Measurements from ENCODE around the gene LAMC3. TPM values are rescaled to one million over a fixed set of nuclear protein-coding genes. Genes with fewer than 3 reads are reported as not detected.

LAMC3 gene
- total and polyA plus RNA-seq, 7 donors: 0.17 to 0.96 (median 0.22) TPM; not detected in 1

GRCh38 chr9:130981002-130981755 lies 27.8 kb upstream of the LAMC3 start:
- no peak for ATAC-seq
- TF ChIP-seq, protein P1, sequence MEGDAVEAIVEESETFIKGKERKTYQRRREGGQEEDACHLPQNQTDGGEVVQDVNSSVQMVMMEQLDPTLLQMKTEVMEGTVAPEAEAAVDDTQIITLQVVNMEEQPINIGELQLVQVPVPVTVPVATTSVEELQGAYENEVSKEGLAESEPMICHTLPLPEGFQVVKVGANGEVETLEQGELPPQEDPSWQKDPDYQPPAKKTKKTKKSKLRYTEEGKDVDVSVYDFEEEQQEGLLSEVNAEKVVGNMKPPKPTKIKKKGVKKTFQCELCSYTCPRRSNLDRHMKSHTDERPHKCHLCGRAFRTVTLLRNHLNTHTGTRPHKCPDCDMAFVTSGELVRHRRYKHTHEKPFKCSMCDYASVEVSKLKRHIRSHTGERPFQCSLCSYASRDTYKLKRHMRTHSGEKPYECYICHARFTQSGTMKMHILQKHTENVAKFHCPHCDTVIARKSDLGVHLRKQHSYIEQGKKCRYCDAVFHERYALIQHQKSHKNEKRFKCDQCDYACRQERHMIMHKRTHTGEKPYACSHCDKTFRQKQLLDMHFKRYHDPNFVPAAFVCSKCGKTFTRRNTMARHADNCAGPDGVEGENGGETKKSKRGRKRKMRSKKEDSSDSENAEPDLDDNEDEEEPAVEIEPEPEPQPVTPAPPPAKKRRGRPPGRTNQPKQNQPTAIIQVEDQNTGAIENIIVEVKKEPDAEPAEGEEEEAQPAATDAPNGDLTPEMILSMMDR (IDR thresholded peaks at IDR 0.05): no peak

DNA sequence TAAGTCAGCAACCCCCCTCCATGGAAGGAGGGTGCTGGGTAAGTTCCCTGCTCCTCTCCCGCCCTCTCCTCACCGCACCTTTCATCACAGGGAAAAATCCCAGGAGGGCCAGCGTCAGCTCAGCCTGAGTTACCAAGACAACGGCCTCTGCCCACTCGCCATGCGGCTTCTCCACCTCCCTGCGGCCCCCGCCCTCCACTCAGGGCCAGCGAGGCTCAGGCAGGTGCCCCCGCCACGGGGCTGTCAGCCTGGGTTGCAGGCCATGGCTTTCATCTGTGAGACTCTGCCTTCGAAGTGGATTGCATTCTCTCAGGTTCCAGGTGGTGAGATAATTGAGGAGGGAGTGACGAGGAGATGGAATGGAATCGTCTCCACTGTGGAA lies 27.2 kb upstream of the LAMC3 start:
- ATAC-seq (no peak), DNase-seq (no peak)
- no peaks in the 10 kb centered on the region for H3K36me3 ChIP-seq (ENCODE audit: insufficient read depth in 1 of 2, low read depth in 1 of 2)
- no peak overlapping the region for H3K4me3 ChIP-seq
- H3K9me3 ChIP-seq: no peaks in the 10 kb centered on the region
- no peaks in the 10 kb centered on the region for H3K4me1 ChIP-seq
- H3K27me3 ChIP-seq (ENCODE audit: insufficient read depth in 3 of 3, low read length in 2 of 3): peaks cover 0 to 46% (median 0%) of the 10 kb centered on the region in 3 donors
- 43 to 46% (median 45%) methylated on average over 14 of the region's 14 CpGs for WGBS, 3 donors
- TF ChIP-seq, protein P1 (IDR thresholded peaks at IDR 0.05): no peak
- no peak overlapping the region for H3K27ac ChIP-seq
- intact Hi-C loops (cut with DNase I): no loop called here

More at GRCh38 chr9:130981002-130981755, 27.8 kb upstream of the LAMC3 start:
- Histone ChIP-seq H3K36me3 (ENCODE audit: insufficient read depth in 1 of 2, low read depth in 1 of 2) (no peaks in the 10 kb centered on the region), H3K27me3 (ENCODE audit: insufficient read depth in 3 of 3, low read length in 2 of 3) (peaks cover 0 to 41% (median 0%) of the 10 kb centered on the region in 3 donors), H3K27ac (no peak overlapping the region), H3K9me3 (no peaks in the 10 kb centered on the region), H3K4me1 (no peaks in the 10 kb centered on the region), H3K4me3 (no peak overlapping the region)
- WGBS, 3 donors: 68 to 82% (median 73%) methylated on average over 10 of the region's 10 CpGs
- intact Hi-C loops (cut with DNase I): no loop called here
- DNase-seq: no peak

DNA sequence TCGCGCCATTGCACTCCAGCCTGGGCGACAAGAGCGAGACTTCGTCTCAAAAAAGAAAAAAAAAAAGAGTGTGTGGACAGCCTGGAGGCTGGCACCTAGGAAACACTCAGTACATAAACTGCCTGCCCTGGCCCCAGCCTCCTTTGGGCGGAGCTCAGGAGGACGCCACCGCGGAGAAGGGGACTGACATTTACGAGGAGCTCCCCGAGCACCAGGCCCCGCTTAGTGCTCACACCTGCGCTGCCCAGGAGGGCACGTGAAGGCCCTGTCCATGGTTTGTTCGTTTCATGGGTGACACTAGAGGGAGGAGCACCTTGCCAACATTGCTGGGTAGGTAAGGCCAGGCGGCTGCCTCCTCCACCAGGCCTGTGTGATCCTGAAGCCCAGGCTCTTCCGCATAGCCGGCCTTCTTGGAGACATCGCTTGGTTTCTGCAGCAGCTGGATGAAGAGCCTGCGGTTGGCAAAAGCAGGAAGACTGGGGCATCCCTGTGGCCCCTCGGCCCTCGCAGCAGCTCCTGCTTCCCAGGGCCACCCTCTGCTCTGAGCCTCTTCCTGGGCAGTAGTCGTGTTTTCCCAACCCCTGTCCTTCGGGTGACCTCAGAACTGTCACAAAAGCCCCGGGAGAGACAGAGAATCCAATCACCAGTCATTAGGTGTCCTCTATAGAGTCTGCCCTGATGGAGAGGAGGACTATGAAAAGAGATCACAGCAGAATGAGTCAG lies 26.2 kb upstream of the LAMC3 start:
- intact Hi-C loops (cut with DNase I): no loop called here
- Histone ChIP-seq H3K27ac (no peak overlapping the region), H3K9me3 (no peaks in the 10 kb centered on the region), H3K36me3 (ENCODE audit: insufficient read depth in 1 of 2, low read depth in 1 of 2) (no peaks in the 10 kb centered on the region), H3K4me1 (no peaks in the 10 kb centered on the region), H3K27me3 (ENCODE audit: insufficient read depth in 3 of 3, low read length in 2 of 3) (peaks cover 0 to 53% (median 4%) of the 10 kb centered on the region in 3 donors), H3K4me3 (no peak overlapping the region)
- DNase-seq: no peak
- WGBS, 3 donors: 77 to 84% (median 80%) methylated on average over 25 of the region's 25 CpGs
- TF ChIP-seq, protein P1 (IDR thresholded peaks at IDR 0.05): no peak
- ATAC-seq: no peak

DNA sequence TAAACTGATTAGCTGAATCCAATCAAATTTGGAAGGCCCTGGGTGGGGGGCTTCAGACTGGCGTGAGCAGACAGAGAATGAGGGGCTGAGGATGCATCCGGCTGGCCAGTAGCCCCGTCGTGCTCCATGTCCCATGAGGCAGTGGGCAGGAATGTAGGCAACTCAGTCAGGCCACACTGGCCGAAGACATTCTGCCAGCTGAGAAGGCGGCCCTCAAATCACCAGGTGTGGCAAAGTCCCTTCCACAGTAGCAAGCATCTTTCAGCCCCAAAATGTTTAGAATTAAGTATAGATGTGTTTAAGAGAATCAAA lies 25.7 kb upstream of the LAMC3 start:
- DNase-seq: no peak
- 80 to 83% (median 83%) methylated on average over 5 to 6 of the region's 6 CpGs for WGBS, 3 donors
- Histone ChIP-seq H3K36me3 (ENCODE audit: insufficient read depth in 1 of 2, low read depth in 1 of 2) (no peaks in the 10 kb centered on the region), H3K4me1 (no peaks in the 10 kb centered on the region), H3K27ac (no peak overlapping the region), H3K27me3 (ENCODE audit: insufficient read depth in 3 of 3, low read length in 2 of 3) (peaks cover 0 to 58% (median 6%) of the 10 kb centered on the region in 3 donors), H3K4me3 (no peak overlapping the region), H3K9me3 (no peaks in the 10 kb centered on the region)
- intact Hi-C loops (cut with DNase I): no loop called here
- TF ChIP-seq, protein P1 (IDR thresholded peaks at IDR 0.05): no peak
- no peak for ATAC-seq
